HG03442 (cell line): ENCODE data around the gene PIEZO2.

Experiments used
- ATAC-seq: cut with Tn5 transposase; IDR thresholded peaks from one replicate; pipeline ENCODE4 v1.9.1; 2021; ENCODE audit warnings: mild to moderate bottlenecking, moderate library complexity; ENCODE audit not compliant: unreplicated experiment

Gene PIEZO2

DNA sequence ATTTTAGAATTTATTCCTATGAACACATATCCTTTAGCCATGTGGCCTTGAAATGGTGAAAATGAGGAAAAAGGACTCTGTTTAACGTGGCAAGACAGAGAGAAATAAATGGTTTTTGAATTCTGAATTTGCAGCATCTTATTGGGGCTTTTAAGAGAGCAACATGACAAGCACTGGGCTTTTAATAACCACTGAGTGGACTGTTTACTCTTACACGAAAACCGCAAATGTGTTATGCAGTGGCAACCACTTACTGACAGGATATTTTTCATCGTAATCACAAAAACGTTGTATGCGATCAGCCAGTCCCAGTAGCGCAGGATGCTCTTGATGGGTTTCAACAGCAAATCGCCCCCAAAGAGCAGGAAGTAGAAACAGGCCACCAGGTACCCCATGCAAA lies 397.0 kb downstream of the PIEZO2 start:
- ATAC-seq, result no peak

- no peak for ATAC-seq
Observed at GRCh38 chr18:10751653-10752052, 397.7 kb downstream of the PIEZO2 start.

DNA sequence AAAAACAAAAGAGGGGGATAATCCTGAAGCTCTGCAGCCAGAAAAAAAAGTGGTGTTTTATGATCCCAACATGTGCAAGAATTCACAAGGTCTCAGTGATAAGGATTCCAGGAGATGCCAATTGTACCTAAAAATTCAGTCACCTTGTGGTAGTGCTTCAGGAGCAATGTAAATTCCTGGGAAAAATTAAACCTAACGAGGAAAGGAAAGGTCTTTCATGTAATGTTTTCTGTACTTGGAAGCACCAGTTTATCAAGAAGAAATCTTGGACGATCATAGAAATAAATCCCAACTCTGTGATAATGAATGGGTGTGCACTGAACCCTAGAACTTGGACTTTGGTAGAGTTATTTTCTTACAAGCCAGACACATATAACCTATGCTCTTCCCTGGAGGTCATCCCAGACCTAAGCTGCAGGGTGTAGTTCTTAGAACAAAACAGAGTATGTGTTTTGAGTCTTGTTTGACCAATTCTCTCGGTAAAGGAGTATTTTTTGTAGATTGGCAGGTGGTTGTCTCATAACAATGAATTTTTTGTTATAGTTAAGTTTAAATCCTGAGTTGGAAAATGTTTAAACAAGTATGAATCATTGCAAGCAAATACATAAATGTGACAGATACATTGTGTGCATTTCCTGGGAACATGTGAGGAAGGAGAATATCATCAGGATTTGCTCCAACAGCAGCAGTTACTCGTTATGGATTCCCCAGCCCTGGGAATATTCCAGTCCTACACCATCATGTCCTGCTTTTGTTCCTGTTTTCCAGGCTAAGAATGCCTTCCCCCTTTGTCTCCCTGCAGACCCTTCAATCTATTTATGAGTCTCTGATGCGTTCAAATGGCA lies 399.0 kb downstream of the PIEZO2 start:
- no peak for ATAC-seq

GRCh38 chr18:10748641-10749040 lies 400.7 kb downstream of the PIEZO2 start:
- ATAC-seq, result no peak

GRCh38 chr18:10745971-10746370 lies 403.4 kb downstream of the PIEZO2 start:
- no peak for ATAC-seq

GRCh38 chr18:10745219-10745618 lies 404.1 kb downstream of the PIEZO2 start:
- ATAC-seq, result no peak

DNA sequence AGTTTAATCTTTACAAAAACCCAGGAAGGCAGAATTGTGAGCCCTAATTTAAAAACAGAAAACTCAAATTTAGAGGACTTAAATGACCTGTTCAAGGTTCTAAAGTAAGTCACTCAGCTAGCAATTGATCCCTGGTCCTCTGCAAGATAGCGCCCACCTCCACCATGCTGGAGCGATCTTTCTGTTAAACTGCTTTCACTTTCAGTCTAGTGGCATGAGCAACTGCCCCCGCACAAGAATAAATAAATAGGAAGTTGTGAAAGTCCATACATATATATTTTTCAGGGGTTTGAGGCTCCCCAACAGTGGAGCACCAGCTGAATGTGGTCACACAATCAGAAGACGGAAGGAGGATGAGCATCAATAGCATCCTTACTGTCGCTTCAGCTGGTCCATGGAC lies 405.6 kb downstream of the PIEZO2 start:
- ATAC-seq, result no peak

DNA sequence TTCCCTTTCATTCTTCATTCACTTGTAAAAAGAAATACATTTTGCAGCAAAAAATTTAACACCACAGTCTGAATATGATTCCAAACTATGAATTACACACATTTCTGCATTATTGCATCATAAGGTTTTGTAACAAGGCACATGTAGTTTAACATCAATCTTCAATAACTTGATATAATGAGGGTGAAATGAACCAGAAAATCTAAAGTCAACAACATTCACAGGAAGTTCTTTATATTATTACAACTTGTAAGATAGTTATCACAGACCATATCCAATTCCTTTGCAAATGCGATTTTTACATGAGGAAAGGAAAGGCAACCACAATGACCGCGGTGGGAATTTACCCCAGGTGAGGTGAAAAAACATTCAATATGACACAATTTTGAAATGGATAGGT lies 410.2 kb downstream of the PIEZO2 start:
- no peak for ATAC-seq

DNA sequence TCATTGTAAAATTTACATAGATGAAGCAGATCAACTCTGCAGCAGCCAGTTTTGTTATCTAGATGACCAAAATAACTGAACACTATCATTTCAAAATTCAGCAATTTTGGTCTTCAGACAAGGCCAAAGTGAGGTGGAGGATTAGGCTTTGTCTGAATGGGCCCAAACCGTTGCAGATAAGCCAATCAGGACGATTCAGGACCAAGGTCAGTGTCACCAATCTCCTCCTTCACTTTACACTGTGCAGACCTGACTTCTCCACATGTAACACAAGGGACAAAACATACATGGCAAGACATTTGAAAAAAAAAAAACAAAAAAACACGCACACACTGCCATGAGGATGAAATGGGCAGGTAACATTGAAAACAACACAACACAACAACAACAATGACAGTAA lies 412.4 kb downstream of the PIEZO2 start:
- no peak for ATAC-seq

DNA sequence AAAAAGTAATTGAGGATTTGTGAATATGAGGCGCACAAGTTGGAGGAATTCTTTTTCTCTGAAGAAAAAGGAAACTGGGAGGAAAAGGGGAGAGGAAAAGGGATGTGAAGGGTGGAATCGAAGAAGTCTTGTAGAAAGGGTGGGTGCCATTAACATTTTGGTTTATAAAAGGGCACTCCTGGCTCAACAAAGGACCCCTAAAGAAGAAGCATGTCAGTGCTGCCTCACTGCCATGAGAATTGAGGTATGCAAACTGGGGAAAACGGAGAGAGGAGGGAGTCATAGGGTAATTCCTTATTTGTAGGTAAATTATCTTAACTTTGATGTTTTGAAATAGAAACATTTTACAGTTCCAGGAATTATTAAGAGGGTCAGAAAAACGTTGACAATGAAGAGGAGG lies 416.4 kb downstream of the PIEZO2 start:
- ATAC-seq, result no peak

DNA sequence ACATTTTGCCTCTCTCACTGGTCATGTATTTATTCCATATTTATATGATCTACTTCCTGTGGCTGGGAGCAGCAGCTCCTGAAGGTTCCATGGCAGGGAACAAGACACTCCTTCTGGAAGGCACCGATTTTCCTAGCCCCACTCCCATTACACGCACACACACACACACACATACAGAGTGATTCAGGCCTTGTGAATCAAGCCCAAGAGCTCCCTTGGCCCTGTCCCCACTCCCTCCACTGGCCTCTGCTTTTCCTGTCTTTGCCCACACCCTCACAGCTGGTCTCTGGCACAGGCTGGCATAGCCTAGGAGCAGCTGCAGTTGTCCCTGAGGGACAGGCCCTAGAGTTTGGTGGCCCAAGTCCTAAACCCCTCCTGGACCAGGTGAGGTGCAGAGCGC lies 421.9 kb downstream of the PIEZO2 start:
- ATAC-seq, result no peak

DNA sequence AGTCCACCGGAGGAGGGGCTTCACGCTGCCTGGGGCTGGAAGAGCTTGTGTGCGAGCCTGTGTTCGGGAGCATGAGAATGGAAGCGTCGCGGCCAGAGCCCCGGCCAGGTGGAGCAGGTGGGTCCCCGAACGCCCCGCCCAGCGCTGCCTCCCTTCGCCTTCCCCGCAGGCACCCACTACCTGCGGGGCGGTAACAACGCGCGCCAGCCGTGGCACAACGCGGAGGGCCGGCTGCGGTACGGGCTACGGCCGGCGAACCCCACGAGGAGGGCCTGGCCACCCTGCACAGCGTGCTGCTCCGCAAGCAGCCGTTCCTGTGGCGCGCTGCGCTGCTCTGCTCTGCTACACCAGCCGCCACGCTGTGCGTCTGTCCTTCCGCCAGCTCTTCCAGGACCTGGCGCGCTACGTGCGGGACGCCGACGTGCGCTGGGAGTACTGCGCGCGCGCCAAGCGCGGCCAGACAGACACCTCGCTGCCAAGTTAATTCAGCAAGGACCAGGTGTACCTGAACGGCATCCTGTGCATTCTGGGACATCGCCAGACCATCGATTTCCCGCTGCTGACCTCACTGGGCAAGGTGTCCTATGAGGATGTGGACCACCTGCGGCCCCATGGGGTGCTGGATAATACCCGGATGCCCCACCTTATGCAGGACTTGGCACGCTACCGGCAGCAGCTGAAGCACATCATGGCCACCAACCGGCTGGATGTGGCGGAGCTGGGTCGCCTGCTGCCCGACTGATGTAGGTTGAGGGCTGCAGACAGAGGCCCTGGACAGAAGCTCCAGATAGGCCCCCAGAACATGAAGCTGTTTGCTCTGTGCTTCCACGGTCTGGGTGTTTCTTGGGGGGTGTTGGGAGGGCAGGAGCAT lies 422.9 kb downstream of the PIEZO2 start:
- no peak for ATAC-seq

GRCh38 chr18:10724666-10725065 lies 424.7 kb downstream of the PIEZO2 start:
- no peak for ATAC-seq

- ATAC-seq, result no peak
Observed at GRCh38 chr18:10723496-10723895, 425.9 kb downstream of the PIEZO2 start.

GRCh38 chr18:10718809-10719208 lies 430.6 kb downstream of the PIEZO2 start:
- no peak for ATAC-seq

DNA sequence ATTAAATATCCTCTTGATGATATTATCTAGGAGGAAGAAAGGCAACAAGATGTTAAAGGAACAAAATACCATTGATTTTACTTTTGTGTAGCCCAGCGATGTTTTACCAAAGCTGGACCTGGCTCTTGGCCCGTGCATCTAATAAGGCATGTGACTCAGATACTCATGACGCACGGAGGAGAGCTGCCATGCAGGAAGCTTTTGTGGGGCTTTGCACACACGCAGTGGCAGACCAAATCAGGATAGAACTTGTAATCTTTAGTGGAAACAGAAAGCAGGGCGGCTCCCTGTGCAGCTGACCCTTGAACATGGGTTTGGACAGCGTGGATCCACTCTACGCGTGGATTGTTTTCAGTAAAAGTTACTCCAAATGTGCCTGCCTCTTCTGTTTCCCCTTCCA lies 433.6 kb downstream of the PIEZO2 start:
- ATAC-seq, result no peak

DNA sequence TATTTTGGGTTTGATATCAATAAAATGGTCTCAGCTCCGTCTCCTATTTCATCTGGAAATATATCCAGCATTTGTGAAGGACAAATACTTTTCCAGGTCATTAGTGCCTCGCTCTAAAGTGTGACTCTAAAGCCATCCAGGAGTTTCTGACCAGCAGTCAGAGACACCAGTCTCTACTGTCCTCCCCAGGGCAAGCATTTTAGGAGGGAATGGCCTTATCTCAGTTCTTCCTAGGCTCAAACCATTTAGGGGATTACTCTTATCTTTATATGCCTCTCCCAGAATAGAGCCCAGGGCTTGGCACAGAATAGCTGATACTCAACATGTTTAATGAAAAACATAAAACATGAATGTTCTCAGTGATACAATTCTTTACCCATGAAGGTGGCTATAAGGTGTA lies 436.0 kb downstream of the PIEZO2 start:
- no peak for ATAC-seq

DNA sequence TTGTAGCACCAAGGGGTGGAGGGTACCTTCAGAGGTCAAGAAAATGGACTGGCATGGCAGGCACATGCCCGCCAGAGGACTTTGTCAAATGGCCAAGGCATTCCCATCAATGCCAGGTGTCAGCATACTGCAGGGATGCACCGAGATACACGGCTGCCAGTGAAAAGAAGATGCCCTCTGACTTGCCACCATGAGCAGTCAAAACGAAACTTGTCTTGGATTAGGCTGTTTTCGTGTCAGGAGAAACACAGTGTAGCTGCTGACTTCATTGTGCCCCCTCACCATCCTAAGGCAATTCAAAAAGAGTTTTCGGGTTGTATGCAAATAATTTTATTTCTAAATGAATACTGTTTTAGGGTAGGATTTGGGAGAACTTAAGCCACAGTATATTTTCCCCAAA lies 442.1 kb downstream of the PIEZO2 start:
- ATAC-seq, result no peak

- no peak for ATAC-seq
Observed at GRCh38 chr18:10705786-10706185, 443.6 kb downstream of the PIEZO2 start.

DNA sequence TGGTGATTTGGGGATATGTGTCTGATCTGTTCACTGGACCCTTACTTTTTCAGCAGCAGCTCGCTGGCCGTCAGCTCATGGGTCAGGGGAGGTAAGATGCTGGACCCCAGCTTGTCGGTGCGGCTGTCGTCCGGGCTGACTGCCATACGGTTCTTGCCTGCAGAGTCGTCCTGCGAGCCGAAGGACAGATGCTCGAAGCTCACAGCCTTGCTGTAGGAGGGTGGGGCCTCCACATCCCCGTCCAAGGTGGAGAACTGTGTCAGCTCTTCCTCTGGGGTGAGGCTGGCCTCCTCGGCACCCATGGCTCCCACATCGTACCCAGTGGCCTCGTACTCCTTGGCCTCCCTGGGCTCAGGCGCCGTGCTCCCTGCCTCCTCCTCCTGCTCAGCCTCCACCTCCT lies 444.1 kb downstream of the PIEZO2 start:
- no peak for ATAC-seq

GRCh38 chr18:10702206-10702605 lies 447.2 kb downstream of the PIEZO2 start:
- ATAC-seq, result no peak

DNA sequence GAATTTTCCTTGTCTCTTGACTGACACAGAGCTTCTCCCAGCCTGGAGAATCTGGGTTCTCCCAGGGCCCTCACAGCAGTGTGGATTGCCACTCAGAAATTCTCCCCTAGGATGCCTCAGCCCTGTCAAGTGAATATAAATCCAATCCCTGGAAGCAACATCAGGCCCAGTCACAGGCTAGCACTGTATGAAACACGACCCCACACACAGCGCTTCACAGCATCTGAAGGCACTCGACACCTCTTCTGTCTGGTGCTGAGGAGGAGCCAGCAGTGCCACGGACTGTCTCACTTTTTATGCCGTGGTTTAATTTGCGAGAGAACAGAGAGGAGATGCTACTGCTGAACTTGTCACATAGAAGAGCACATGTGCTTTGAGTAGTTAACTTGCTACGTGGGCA lies 459.0 kb downstream of the PIEZO2 start:
- ATAC-seq, result no peak
